Activated T-cell treated with anti-CD3 and anti-CD28 coated beads for 1 hour (primary cell): ENCODE measurements around the gene CSNK1E.

Experiments
- DNase-seq: peaks from one replicate; pipeline ENCODE4 v3.0.0-alpha.2; 2020; ENCODE audit warnings: low read depth

The CSNK1E gene

DNA sequence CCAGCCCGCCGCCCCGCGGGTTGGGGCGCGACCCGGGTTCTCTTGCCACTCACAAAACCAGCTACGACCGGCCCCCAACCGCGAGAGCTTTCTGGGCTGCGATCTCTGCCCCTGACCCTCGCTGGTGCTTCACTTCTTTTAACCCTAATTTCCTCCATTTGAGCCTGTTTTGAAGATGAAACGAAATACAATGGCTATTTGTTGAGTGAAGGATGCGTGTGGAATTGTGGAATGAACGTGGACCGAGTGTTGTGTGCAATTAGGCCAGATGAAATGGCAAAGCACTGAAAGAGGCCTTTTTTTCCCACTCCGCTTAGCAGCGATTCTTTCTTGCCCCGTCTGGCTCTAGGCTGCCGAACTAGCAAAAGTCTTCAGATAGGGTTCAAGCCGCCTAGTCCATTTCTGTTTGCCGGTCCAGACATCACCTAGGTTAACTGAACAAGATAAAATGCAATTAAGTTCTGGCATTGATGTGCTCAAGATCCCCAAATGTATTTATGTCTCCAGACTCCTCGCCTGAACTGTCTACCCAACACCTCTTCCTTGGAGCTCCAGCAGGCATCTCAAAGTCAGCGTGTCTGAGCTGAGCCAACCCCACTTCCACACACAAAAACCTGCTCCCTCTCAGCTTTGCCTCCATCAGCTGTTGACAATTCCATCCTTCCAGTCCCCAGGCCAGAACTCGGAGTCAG lies 44.0 kb downstream of the CSNK1E start:
- no peak for DNase-seq

DNA sequence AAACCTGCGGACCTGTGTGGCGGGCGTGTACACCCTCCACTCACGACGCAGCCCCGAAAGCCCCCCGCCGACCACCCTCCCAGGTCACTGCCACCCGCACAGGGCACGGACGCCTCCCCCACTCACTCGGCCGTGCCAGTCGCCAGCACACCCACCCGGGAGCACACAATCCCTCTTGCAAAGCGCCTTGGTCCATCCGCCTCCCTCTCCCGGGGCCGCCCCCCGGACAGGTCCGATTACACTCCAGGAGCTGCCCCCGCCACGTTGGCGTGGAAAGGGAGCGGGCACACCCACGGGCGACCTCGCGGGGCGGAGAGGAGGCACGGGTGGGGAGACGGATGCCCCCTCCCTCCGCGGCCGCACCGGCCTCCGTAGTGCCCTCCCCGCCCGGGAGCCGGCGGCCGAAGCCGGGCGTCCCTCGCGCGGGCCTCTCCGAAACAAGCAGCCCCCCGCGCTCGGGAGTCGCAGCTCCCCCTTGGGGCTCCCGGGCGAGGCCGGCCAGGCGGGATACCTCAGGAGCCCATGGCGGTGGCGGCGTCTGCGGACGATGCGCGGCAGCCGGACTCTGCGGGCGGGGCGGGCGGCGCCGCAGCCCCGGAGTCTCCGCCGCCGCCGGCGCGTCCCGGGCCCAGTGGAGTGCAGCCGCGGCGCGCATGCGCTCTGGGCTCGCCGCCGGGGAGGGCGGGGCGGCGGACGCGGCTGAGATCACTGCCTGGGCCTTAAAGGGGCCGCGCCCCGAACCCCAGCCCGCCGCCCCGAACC lies 44.7 kb downstream of the CSNK1E start, which contains the start of gene TMEM184B:
Gene TMEM184B, minus strand, starts transcription at position 638 of the 762 bp plus-strand sequence. CDS start 25,049 bp downstream, outside the sequence.
- DNase-seq, result peak; percentile 79

DNA sequence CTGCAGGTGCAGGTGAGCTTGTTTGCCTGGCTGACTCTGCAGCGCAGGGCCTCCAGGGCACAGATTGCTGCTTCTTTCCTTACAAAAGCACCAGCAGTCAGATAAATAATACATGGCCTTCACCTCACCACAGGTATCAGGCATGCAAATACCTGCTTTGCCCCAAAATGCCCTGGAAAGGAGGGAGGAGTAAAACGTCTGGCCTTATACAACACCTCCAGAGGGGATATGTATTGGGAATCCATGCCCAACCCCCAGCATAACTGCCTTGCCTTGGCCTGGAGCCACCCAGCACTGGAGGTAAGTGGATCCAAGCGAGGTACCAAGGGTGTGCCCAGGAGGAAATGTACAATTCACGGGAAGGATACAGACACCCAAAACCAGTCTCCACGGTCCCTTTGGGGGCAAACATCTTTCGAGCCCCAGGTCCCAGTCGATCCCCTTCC lies 45.3 kb downstream of the CSNK1E start:
- DNase-seq, result no peak

DNA sequence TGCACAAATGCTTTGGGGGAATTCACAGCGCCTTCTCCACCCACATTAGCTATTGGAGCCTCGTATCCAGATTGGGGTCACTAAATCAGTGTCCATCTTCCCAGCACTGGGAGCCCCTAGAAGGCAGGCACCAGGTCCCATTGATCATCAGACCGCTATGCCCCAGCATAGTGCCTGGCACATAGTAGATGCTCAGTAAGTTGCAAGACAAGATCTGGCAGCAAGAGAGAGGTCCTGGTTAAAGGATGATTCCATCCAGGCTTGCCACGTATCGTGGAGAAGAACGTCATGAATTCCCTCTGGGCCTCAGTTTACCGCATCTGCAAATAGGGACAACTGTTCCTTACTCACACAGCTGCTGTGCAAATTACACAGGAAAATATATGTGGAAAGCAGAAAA lies 46.1 kb downstream of the CSNK1E start:
- no peak for DNase-seq

DNA sequence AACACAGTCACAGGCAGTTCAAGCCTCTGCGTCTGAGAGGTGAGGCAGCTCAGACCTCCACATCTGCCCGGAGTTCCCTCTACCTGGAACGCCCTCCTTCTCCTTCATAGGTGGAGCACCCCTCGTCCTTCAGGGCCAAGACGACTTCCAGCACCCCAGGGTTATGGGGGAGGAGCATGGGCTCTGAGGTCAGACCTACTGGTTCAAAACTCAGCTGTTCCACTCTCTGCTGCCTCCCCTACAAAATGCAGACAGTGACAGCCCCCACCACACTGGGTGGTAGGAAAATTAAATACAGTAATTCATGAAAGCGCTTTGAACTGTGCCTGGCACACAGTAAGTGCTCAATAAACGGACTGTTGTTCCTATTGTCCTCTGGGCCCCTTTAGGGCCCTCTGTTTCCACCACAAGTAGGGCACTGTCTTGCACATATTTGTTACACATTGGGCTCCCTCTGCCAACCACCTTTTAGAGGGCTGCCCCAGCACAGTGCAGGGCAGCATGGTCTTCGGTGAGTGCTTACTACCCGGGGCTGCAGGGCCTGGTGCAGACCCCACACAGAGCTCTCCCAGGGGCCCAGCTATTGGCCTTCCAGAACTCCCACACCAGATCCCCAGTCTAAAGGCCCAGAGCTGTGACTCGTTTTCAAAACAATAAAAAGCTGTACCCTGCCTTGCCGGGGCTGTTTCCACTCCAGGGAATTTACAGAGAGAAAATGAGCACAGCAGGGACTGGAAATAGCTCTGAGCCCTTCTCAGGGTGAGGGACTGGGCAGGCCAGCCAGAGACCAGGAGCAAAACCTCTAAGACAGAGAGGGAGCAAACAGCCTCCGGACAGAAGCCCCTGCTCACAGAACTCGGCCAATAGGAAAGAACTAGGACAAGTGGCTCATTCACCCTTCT lies 46.9 kb downstream of the CSNK1E start:
- DNase-seq, result no peak

DNA sequence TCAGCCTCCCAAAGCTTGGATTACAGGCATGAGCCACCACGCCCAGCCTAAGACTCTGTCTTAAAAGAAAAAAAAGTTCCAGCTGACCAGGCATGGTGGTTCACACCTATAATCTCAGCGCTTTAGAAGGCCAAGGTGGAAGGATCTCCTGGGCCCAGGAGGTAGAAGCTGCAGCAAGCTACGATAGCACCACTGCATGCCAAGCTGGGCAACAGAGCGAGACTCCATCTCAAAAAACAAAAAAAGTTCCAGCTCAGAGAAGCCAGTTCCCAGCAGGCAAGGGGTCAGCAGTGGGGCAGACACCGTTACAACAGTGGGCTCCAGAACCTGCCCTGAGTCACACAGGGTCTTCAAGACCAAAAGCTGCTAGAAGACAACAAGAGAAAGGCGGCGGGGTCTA lies 47.8 kb downstream of the CSNK1E start:
- DNase-seq, result no peak

DNA sequence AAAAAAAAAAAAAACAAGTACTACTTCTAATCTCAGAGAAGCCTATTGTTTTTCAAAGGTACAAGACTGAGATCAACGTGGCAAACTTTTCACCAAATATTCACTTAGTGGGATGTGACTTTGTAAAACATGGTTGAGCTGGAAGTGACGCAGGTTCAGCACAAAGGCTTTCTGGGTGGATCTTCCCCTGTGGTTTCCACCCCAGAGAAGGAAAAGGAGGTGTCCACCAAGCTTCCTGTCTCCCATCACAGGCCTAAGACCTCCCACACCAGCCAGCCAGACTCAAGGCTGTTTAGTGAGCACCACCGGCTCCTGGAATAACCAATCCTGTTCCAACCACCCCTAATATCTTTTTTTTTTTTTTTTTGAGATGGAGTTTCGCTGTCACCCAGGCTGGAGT lies 50.1 kb downstream of the CSNK1E start:
- no peak for DNase-seq

DNA sequence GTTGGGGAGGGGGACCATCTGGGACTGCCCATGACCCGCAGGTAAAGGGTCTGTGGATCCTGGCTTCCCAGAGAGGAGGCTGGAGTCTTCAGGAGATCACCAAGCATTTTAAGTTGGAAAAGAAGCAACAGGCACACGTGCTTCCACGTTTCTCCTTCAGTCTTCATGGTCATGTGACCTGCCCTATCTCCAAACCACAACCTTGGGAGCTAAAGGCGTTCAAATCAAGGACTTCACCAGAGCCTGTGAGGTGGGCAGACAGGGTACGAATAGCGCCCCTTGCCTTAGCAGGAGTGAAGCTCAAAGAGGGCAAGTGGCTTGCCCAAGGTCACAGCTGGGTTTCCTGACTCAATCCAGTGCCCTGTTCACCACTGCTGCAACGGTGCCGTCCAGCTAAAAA lies 51.1 kb downstream of the CSNK1E start:
- DNase-seq, result no peak

DNA sequence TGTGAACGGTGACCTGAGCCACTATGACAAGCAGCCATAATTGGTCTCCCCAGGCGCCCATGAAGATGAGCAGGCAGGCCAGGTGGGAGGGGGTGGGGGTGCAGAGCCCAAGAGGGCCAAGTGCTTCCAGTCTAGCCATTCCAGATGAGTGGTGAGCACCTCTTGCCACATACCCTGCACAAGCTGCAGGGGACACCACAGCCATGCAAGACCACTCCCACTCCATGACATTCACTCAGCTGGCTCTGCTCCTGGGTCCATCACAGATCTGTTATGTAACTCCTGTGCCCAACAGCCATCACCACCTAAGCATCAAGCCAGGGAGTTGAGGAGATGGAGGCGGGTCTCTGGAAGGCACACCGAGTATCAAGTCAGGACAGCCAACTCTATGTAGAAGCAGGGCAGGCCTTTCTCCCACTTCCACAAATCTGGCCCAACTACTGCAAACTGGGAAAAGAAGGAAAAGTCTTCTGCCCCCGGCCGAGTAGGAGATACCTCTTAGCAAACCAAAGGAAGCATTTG lies 52.9 kb downstream of the CSNK1E start:
- no peak for DNase-seq

DNA sequence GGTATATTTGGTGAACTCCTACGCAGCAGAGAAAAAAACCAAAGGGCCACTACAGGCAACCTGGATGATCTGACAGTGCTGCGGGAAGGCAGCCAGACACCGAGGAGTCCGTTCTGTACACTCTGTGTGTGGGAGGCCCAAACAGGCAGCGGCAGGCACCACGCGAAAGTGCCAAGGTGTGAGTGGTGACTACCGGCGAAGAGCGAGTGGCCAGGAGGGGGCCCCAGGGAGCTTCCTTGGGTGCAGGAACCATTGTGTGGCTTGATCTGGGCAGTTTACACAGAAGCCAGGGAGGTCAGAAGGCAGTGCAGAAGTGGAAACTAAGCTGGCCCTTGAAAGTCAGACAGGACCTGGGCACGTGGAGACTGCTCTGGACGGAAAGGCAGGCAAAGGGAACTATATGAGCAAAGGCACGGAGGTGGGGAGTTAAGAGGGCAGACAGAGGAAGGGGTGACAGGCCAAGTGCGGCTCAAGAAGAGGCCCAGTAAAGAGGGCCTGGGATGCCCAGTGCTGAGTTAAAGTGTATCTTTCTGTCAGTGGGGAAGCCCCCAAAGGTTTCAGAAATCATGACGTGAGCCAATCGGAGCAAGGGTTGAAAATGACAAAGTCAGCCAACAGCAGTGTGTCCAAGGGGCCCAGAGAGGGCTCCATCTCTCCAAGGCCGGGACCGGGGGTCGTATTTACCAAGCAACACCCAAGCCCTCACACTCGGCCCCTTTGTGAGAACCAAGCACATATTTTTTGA lies 55.0 kb downstream of the CSNK1E start:
- DNase-seq, result peak; percentile 18

DNA sequence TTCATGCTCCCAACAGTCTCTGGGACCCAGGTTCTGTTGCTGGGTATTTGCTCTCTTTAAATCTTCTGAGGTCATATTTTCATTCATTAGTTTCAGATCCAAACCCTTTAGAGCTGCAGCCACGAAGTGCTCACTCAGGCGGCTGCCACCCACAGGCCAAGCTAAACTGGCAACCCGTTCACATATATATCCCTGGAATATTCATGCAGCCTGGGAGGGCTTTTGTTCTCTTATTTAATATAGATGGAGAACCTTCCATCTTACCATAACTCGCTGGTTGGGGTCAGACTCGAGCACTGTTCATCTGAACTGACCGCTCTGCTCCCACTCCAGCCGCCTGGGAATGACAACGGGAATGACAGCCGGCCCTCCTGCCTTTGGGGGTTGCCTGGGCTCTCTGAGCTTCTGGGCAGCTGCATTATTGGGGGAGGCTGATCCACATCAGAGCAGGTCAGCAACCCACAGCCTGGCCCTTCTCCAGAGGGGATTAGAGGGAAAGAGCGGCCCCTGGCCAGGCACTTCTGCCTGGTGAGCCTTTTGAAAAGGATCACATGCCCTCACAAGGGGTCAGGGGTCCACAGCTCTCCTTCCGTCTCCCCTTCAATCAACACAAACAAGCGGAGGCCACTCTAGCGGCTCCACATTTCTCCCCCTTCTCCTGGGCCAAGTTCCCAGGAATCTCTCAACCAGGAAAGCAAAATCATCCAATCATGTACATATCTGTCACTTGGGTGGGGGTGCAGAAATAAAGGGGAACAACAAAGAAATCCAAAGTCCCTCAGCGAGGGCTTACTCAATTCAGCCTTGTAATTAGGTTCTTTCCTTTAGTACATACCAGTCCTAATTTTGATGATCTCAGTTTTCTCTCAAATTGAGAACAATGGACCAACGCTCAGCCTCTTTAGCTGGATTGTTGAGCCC lies 56.2 kb downstream of the CSNK1E start:
- no peak for DNase-seq

DNA sequence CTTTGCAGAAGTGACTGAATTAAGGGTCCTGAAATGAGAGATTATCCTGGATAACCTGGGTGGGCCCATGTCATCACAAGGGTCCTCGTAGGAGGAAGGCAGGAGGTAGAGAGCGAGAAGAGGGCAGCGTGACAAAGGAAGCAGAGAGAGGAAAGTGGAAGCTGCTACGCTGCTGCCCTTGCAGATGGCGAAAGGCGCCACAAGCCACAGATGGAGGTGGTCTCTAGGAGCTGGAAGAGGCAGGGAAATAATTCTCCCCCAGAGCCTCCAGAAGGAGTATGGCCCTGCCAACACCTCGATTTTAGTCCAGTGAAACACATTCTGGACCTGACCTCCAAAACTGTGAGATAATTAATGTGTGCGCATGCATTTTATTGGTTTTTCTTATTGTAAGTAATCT lies 57.9 kb downstream of the CSNK1E start:
- DNase-seq, result no peak

DNA sequence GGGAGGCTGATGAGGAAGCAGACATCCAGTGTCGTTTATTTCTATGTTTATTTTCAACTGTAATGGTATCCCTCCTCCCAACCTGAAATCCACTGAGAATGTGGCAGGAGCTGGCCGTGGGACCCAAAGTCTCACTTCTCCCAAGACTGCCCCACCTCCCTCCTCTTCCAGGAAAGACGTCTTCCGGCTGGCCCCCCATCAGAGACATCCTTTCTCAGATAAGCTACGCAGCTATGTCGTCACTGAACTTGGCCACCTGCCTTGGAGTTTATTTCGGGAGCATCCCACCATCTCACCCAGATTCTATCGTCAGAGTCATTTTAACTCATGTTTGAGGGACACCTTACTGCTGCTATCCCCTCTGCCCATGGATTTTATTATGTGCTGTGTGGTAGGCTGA lies 58.3 kb downstream of the CSNK1E start:
- DNase-seq, result no peak

DNA sequence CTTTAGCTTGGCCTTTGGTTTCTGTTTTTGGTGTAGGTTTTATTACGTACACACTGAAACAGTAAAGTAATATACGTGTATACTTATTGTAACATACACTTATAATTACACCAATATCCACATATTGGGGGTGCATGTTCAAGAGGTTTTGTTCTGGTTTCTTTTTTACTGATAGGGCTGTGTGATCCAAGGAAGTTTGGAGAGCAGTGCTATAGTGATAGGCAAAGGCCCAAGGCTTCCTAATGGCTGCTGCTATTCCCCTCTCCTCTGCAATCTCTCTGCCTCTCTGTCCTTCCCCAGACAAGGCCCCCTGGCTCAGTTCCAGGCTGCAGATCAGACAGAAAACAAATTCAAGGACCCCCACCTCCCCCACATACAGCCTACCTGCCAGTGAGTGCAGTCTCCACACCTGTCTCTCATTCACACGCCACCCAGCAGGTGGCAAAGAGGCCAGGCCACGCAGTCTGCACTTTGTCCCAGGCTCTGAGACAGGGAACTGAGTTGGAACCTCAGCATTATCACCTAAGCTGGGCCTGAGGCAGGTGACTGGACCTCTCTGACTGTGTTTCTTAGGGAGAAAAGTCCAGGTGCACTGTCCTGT lies 59.5 kb downstream of the CSNK1E start:
- no peak for DNase-seq

DNA sequence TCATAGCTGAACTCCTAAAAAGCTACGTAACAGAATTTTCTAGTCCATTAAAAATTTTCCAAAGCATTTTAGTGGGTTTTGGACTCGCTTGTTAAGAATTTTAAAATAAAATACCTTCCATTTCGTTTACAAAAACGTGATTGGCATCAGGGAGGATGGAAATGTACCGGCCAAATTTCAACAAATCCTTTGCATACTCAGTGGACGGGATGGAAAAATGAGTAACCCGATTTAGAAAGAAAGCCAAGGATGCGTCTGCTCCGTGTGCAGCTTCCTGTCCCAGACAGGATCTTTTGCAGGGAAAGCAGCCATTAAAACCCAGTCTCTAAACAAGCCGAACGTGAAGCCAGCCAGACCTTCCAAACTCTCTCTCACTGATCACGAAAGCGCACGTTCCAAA lies 60.1 kb downstream of the CSNK1E start:
- DNase-seq, result no peak

DNA sequence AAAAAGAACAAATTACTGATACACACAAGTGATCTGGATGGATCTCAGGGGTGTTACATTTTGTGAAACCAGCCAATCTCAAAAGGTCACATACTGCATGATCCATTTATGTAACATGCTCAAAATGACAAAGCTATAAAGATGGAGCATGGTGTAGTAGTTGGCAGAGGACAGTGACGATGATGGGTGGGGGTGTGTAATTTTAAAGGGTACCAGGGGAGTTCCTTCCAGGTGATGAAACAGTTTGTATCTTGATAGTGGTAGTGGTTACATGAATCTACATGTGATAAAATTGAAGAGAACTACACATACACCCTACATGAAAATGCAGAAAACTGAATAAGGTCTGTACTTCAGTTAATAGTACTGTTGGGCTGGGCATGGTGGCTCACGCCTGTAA lies 61.5 kb downstream of the CSNK1E start:
- no peak for DNase-seq

DNA sequence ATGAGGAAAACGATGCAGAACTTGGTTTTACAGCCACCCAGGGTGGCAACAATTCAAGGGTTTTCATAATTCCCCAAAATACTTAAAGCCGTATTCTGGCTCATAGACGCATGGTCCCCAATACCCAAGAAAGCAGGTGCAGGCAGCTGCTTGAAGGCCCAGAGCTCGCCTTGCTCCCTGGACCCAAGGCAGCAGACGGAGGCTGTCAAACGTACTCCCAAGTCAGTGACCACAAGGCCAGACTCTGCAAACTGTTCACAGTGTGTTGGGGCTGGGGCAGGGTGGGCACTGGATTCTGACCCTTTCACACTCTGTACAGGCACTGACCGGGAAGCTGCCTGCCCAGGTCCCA lies 65.9 kb downstream of the CSNK1E start:
- DNase-seq, result no peak

DNA sequence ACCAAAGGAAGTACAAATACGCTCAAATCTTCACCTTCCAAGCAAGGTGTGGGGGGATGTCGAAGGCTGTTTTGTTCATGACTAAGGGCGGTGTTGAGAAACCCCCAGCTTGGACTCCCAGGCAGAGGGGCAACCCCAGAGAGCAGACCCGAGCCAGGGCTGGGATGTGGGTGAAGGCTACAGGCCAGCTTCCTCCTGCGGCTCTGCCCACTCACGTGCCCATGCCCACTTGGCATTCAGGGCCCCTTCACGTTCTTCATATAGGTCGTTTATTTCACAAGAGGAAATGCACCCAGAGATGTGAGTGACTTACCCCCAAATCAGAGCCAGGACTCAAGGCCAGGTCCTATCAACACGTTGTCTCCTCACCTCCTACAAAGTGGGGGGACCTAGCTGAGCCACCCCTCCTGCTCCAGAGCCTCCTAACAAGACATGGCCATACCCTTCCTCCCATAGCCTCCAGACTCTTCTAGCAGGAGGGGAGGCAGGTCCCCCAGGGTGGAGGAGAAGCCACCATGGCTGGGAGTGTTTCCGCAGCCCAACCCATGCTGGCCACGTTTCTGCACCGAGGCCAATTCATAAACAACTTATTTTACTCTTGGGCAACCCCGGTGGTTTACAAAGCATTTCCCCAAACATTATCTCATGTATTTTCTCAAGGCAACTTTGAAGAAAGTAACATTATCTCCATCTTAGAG lies 66.4 kb downstream of the CSNK1E start:
- no peak for DNase-seq

DNA sequence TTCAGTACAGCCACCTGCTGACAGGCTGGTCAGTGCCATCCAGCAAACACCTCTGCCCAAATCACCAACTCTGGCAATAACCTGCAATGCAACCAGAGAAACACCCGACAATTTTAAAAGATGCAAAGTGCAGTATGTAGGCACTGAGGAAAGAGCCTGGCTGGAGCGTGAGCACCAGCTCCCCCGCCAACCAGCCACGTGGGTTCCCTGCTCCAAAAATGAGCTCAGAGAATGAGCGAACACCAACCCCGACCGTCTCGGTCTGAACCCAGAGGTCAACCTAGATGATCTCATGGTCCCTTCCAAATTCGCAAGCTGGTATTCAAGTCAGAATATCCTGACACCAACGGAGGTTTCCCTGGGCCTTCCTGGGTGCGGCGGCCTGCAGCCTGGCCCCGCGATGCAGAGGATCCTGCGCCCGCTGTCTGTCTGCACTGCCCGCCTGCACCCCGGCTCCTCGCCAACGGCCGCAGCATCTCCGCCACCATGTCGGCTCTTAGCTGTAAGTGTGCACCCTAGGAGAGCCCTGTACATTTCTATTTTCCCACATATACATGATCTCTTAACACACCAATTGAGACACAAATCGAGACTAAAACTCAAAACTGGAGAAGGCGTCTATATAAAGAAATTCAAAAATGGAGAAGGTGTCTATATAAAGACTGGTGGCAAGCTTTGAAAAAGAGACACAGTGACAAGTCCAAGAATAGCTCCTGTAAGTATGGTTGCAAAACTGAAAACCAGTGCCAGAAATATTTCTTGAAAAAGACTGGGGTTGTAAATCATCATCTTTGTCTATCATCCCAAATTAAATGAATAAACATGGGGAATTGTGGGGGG lies 67.2 kb downstream of the CSNK1E start:
- no peak for DNase-seq
